ENCODE data around the gene KLF5.
A peak's percentile ranks its signal among the peaks of the same experiment; 100 is the strongest.
"Not testable (repeated sequence)": the region's sequence is repeated elsewhere in the genome, so short reads cannot be mapped to it uniquely, and the experiment has no call there.

Gene KLF5

DNA sequence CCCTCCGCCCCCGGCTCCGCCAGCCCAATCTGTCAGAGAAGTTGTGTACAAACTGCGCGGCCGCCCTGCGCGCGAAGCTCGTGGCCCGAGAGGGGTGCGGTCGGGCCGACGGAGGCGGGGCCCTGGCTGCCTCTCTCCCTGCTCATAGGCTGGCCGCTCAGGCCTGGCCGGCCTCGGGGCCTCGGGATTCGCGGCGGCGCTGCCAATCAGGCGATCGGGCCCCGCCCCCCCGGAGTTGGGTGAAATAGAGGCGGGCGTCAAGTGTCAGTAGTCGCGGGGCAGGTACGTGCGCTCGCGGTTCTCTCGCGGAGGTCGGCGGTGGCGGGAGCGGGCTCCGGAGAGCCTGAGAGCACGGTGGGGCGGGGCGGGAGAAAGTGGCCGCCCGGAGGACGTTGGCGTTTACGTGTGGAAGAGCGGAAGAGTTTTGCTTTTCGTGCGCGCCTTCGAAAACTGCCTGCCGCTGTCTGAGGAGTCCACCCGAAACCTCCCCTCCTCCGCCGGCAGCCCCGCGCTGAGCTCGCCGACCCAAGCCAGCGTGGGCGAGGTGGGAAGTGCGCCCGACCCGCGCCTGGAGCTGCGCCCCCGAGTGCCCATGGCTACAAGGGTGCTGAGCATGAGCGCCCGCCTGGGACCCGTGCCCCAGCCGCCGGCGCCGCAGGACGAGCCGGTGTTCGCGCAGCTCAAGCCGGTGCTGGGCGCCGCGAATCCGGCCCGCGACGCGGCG lies at the start of gene KLF5:
Gene KLF5 (plus strand): TSS at position 270 of the 724 bp plus-strand sequence. CDS start 323 bp downstream, at position 593.
- DNase-seq: peak; percentile 91 to 93

- no peak for DNase-seq
Observed at GRCh38 chr13:73011751-73012150, 47.1 kb upstream of the KLF5 start.

DNA sequence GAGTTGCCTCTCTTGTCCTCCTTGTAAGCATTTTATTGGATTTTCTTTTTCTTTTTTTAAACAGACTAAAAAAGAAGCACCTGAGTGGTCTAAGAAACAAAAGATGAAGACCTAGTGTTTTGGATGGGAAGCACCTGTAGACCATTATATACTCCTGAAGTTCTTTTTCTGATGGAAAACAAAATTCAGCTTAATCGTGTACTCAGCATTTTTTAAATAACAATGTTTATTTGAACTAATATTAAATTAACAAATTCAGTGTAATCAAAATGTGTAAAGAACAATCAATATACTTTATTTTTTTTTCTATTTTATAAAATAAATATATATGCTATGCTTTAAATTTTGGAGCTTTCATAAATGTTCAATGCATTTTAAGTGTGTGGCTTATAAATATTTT lies 43.0 kb upstream of the KLF5 start:
- DNase-seq: no peak

DNA sequence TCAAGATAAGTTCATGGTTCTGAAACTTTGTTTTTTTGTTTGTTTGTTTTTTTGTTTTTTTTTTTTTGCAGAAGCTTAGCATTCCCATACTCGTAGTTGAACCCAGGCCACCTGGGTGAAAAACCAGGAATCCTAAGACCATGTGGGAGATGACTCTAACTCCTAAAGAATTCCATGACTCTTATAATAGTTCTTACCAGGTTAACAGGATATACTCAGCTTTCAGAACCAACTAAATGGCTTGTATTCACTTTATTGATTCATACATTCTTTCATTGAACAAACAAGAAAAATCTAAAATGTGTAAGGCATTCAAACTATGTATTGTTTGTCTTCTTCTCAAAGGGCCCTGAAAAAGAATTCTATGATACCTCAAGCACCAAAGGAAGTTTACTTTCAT lies 40.5 kb upstream of the KLF5 start:
- DNase-seq: no peak

- no peak for DNase-seq
Observed at GRCh38 chr13:73025217-73026012, 33.4 kb upstream of the KLF5 start.

GRCh38 chr13:73034901-73035300 lies 23.9 kb upstream of the KLF5 start:
- DNase-seq: no peak

GRCh38 chr13:73035660-73036059 lies 23.1 kb upstream of the KLF5 start:
- DNase-seq: no peak

- DNase-seq: no peak
Observed at GRCh38 chr13:73036566-73036965, 22.2 kb upstream of the KLF5 start.

DNA sequence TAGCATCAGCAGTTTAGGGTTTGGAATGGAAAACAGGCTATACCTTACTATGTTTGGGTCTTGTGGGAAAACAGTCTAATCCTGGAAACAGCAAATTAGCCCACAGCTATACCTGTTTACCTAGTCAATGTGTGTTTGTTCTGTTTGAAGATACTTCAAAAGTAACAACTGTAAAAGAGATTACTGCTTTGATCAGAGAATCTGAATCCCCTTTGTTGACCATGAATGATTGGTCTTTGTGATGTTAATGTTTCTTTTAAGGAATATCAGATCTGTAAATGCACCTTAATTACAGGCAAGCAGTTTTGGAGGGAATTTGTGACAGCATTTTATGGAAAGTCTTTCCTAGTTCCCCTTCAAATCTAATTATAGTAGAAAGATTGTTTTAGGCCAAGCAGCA lies 20.7 kb upstream of the KLF5 start:
- no peak for DNase-seq

- peak; percentile 45 to 82 for DNase-seq
Observed at GRCh38 chr13:73039201-73040108, 19.4 kb upstream of the KLF5 start.

DNA sequence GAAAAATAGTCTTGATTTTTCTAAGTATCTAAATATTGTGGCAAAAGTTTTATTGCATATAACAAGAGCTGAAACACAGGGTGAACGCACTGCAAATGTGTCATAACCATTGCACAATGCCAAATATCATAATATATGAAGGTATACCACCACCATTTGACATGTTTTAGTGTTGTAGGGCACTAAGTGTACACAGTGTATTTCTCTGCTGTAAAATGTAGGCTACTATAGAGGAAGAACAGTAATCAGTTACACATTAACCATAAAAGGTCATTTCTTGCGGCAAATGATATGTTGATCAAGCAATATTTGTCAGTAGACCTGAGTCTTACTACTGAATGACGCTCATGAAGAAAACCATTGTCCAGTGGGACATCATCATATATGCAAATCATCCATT lies 18.3 kb upstream of the KLF5 start:
- DNase-seq: no peak

DNA sequence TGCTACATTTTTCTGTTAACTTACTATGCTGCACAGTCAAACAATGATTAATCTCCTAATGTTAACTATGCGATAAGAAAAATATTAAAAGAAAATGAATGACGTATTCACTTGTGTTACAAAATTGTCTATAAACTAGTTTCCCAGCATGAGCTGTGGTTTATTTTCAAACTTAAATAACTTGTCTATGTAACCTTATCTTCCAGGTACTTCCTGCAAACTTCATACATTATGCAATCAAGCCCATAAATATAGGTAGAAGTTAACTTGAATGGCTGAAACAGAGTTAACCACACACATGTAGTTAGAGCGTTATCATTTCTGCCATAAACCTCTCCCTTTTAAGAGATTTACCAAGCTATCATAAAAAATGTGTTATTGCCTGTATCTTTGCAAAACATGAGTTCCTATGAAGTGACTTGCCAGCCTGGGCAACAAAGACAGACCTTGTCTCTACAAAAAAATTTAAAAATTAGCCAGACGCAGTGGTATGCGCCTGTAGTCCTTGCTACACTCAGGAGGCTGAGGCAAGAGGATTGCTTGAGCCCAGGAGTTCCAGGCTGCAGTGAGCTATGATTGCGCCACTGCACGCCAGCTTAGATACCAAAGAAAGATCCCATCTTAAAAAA lies 17.7 kb upstream of the KLF5 start:
- DNase-seq: no peak

DNA sequence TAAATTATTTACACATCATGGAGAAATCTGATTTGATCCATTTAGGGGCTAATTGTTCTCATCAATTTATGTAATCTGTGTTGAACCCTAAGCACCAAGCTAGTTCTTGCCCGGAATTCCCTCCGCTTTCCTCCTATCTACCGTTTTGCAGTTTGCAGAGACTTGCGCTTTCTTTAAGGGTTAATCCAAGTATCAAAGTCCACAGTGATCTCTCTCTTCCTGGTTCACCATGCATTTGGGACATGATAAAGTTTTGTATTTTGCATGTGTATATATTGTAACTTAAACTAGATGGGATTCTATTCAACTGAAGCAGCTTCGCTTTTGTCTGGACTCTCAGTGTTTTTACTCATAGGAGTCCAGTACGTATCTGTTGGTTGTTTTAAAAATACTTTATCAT lies 13.8 kb upstream of the KLF5 start:
- DNase-seq: no peak

- DNase-seq: not testable (repeated sequence)
Observed at GRCh38 chr13:73048615-73049014, 10.2 kb upstream of the KLF5 start.

DNA sequence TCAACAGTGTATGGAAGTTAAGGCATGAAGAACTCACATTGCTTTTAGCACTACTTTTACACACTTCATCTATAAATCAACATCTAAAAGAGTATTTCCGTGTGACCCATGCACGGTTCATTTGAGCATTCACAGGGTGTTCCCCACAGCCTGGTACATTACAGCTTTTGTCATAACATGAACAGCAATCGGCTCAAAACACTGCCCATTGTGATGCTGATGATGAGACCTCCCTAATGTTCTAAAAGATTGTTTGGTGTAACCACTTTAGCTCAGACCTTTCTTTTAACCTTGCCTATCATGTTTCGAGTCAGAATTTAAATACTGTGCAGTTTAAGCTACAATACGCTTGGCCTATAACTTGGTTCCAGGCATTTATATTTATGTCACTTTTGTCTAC lies 4.1 kb upstream of the KLF5 start:
- DNase-seq: no peak

DNA sequence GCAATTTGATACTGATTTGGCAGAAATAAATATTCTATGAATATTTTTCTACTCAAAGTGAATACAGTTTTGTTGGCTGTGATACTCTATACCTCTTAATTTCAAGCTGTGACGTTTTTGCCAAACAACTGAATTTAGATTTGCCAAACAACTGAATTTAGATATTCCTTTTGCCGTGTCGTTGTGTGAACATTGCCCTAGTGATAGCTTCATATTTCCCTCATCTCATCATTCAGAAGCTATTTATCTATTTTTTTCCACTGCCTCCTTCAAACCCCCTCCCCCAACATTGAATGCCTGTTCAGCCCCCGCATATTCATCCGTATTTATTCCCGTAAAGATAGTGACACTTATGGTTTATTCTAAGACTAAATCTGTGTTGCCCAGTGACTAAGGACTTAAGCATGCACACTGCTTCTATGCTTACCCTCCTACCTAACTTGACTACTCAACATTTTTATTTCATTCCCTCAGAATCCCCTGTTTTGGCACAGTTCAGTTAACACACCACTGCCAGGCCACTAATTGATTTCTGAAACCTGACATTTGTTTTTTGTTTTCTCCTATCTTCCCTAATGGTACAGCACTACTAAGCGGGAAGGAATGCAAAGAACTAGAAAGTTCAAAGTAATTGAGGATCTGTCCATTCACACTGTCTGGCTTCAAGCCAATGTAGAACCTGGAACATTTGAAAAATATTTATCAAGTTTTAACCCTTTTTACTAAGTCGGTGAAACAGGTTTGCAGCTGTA lies 2.8 kb upstream of the KLF5 start:
- DNase-seq: no peak

DNA sequence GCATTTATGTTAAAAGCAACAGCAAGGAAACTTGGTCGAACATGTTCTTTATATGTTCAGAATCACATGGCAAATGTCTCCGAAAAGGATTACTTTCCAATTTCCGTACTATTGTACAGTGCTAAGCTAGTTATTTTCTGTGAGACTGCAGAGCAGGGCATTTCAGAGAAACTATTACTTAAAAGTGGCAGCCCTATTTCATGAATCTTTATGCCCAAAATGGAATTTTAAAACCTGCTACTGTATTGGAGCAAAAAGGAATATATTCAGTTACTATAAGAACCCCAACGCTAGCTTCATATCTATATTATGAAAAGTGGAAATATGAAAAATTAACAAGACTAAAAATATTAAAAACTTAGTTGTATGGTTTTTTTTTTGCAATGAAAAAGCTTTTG lies 2.2 kb upstream of the KLF5 start:
- DNase-seq: no peak

DNA sequence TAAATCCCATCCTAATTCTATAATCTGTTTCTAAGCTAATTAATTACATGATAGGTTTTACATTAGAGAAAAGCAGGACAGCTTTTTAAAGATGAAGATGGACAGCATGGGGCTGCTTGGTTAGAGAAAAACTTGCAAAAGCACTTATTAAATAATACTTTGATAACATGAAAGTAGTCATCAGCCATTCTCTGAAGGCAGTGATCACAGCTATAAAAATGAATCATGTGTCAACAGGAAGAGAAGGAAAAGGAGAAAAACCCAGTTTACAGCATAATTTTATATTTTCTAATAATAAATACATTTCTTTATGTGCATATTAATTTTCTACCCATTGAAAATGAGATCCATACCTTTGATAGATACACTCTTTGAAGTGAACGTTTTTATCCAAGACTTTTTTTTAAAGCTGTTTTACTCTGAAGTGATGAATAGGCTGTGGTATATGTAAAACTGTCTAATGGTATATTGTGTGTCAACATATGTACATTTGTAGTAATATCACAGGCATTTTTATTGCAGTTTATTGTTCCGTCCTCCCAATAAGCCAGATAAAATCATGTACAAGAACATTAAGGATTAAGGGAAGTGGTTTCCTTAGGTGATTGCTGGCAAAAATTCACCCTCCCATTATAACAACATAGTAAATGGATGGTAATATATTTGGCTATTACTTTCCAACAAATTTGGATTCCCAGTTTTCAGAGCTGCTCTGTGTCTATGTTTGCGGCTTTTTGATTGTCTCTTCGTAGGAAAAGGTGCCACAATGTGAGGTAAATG lies 1.3 kb upstream of the KLF5 start:
- no peak for DNase-seq

GRCh38 chr13:73058064-73058313 lies 816 bp upstream of the KLF5 start:
- DNase-seq: no peak

DNA sequence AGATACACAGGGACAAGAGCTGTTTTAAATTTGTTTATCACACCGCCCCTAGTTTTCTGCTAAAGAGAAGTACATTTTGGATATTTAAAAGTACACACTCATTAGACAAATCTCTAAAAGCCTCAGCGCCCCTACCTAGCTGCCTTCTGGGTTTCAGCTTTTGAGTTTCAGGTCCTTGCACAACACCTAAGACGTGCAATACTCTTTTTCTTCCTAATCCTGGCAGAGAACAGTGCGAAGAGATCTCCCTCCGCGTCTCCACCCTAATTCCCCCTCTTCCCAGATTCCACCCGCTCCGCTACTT lies 421 bp upstream of the KLF5 start:
- DNase-seq: no peak

- no peak for DNase-seq
Observed at GRCh38 chr13:73059460-73060250, 850 bp downstream of the KLF5 start.

Measured in inflammatory macrophage treated with lipopolysaccharide for 1 hour (primary cell).